MV-4-11 (cell line): ENCODE data around the gene CD8A.
A peak's percentile ranks its signal among the peaks of the same experiment; 100 is the strongest.

Experiments
- DNase-seq: peaks from one replicate; lab custom pipeline; 2025; lab: John Stamatoyannopoulos, UW

The CD8A gene

GRCh38 chr2:86808315-86809161, 17.8 kb upstream of the CD8A start:
- DNase-seq = peak; percentile 58

- no peak for DNase-seq
Observed at GRCh38 chr2:86807468-86808275, 17.0 kb upstream of the CD8A start.

- DNase-seq = no peak
Observed at GRCh38 chr2:86807133-86807467, 16.4 kb upstream of the CD8A start.

- DNase-seq = no peak
Observed at GRCh38 chr2:86806059-86806857, 15.5 kb upstream of the CD8A start.

GRCh38 chr2:86800856-86801567, 10.3 kb upstream of the CD8A start:
- DNase-seq = no peak

- DNase-seq = peak; percentile 52
Observed at GRCh38 chr2:86794861-86795260, 4.1 kb upstream of the CD8A start.

- DNase-seq = peak; percentile 39
Observed at GRCh38 chr2:86793752-86794151, 3.0 kb upstream of the CD8A start.

- no peak for DNase-seq
Observed at GRCh38 chr2:86791573-86791972, 860 bp upstream of the CD8A start.

GRCh38 chr2:86790134-86790675, 508 bp downstream of the CD8A start:
- DNase-seq = no peak

- no peak for DNase-seq
Observed at GRCh38 chr2:86789687-86790133, 1.0 kb downstream of the CD8A start.

GRCh38 chr2:86788881-86789686, 1.6 kb downstream of the CD8A start:
- DNase-seq = no peak

GRCh38 chr2:86788165-86788564, 2.5 kb downstream of the CD8A start:
- no peak for DNase-seq

- peak; percentile 85 for DNase-seq
Observed at GRCh38 chr2:86787736-86788135, 3.0 kb downstream of the CD8A start.

- no peak for DNase-seq
Observed at GRCh38 chr2:86786001-86786536, 4.6 kb downstream of the CD8A start.

- no peak for DNase-seq
Observed at GRCh38 chr2:86785456-86785855, 5.3 kb downstream of the CD8A start.

- peak; percentile 91 for DNase-seq
Observed at GRCh38 chr2:86783615-86784339, 6.9 kb downstream of the CD8A start.

GRCh38 chr2:86782748-86783147, 8.0 kb downstream of the CD8A start:
- no peak for DNase-seq

GRCh38 chr2:86781363-86781762, 9.3 kb downstream of the CD8A start:
- DNase-seq = peak; percentile 48

- no peak for DNase-seq
Observed at GRCh38 chr2:86779971-86780370, 10.7 kb downstream of the CD8A start.

- DNase-seq = no peak
Observed at GRCh38 chr2:86778957-86779356, 11.8 kb downstream of the CD8A start.
